A673 (cell line): ENCODE data around the gene MDM1. TPM values are rescaled to one million over a fixed set of nuclear protein-coding genes. Genes with fewer than 3 reads are reported as not detected.

Source experiments
- BruUV-seq: library from RNA; stranded (reverse); fragments of 400-500 nt; replicated peaks from 2 replicates; lab custom pipeline; 2021; lab: Mats Ljungman, UMichigan
- CTCF ChIA-PET: fragments of 300-600 bp; sonication (Branson Sonifier 250); formaldehyde crosslinking; loops from one replicate; lab custom pipeline; 2022; ENCODE audit warnings: antibody characterized with exemption; lab: Charles Lee
- POLR2A ChIA-PET: fragments of 300-600 bp; sonication (Branson Sonifier 250); formaldehyde crosslinking; loops from one replicate; lab custom pipeline; 2022; ENCODE audit warnings: antibody characterized with exemption; ENCODE audit not compliant: low non-redundant PET; lab: Charles Lee
- DNase-seq: peaks from one replicate; pipeline ENCODE4 v3.0.0-alpha.2; 2015; ENCODE audit warnings: low spot score
- H3K27ac ChIP-seq: fragments of 200-600 bp; sonication (generic); 2 replicates; pipeline ENCODE4 v1.5.1; 2016; ENCODE audit warnings: mixed run types, low read depth, mild to moderate bottlenecking, mixed read lengths, antibody characterized with exemption, low read length; ENCODE audit not compliant: poor library complexity, severe bottlenecking
- H3K27me3 ChIP-seq: fragments of 200-600 bp; sonication (generic); replicated peaks from 2 replicates; pipeline ENCODE4 v1.6.1; 2017; ENCODE audit warnings: mixed run types, low read depth, mild to moderate bottlenecking, mixed read lengths, antibody characterized with exemption, low read length; ENCODE audit not compliant: insufficient read depth, poor library complexity
- H3K36me3 ChIP-seq: fragments of 200-600 bp; sonication (generic); 2 replicates; pipeline ENCODE4 v1.6.1; 2016; ENCODE audit warnings: mixed run types, mild to moderate bottlenecking, mixed read lengths, antibody characterized with exemption, low read length; ENCODE audit not compliant: insufficient read depth, poor library complexity, severe bottlenecking
- H3K4me1 ChIP-seq: fragments of 200-600 bp; sonication (generic); 2 replicates; pipeline ENCODE4 v1.6.1; 2017; ENCODE audit warnings: mixed run types, mild to moderate bottlenecking, mixed read lengths, antibody characterized with exemption, low read length; ENCODE audit not compliant: insufficient read depth, poor library complexity, severe bottlenecking
- H3K4me3 ChIP-seq: fragments of 200-600 bp; sonication (generic); 2 replicates; pipeline ENCODE4 v1.5.1; 2016; ENCODE audit warnings: low read depth, mixed run types, mild to moderate bottlenecking, mixed read lengths, low read length; ENCODE audit not compliant: poor library complexity, severe bottlenecking
- H3K9me3 ChIP-seq: fragments of 200-600 bp; sonication (generic); 2 replicates; pipeline ENCODE4 v1.6.1; 2016; ENCODE audit warnings: mixed run types, low read depth, mild to moderate bottlenecking, mixed read lengths, antibody characterized with exemption, low read length; ENCODE audit not compliant: poor library complexity, severe bottlenecking
- CTCF ChIP-seq: fragments of 300-800, 200-600 bp; sonication (generic); conservative IDR thresholded peaks from 2 replicates; pipeline ENCODE4 v1.5.1; 2017; ENCODE audit warnings: low read depth, mild to moderate bottlenecking, antibody characterized with exemption, low read length, moderate library complexity, mixed read lengths
- EZH2 ChIP-seq: fragments of 200-600 bp; sonication (generic); IDR thresholded peaks from 2 replicates; pipeline ENCODE4 v1.6.1; 2017; ENCODE audit warnings: borderline replicate concordance, low read depth, mild to moderate bottlenecking, mixed read lengths, antibody characterized with exemption, low read length; ENCODE audit not compliant: poor library complexity, severe bottlenecking
- intact Hi-C: fragments of 100-400 bp; cut with micrococcal nuclease; formaldehyde crosslinking; loops from one replicate; pipeline ENCODE4 v1.10.0; 2022; ENCODE audit not compliant: unreplicated experiment
- total RNA-seq: library from RNA; stranded (reverse); gene quantifications from 2 replicates; pipeline ENCODE4 v1.2.3, GENCODE V29; 2021

The MDM1 gene
- total RNA-seq, 1 experiment from 2014 or later: 18.6 TPM

- H3K4me3 ChIP-seq: no peak overlapping the region
- POLR2A ChIA-PET: no interaction called here
- no TSS peak for BruUV-seq
- intact Hi-C loops: no loop called here
- H3K27me3 ChIP-seq: peaks cover 4% of the 10 kb centered on the region
- TF ChIP-seq EZH2 (no peak), CTCF (no peak)
- H3K4me1 ChIP-seq: no peaks in the 10 kb centered on the region
- H3K36me3 ChIP-seq: no peaks in the 10 kb centered on the region
- no peak overlapping the region for H3K27ac ChIP-seq
- no peak for DNase-seq
- H3K9me3 ChIP-seq: no peaks in the 10 kb centered on the region
- CTCF ChIA-PET: no interaction called here
Observed at GRCh38 chr12:68270358-68270757, 61.8 kb downstream of the MDM1 start.

GRCh38 chr12:68269779-68270178 lies 62.4 kb downstream of the MDM1 start:
- no peaks in the 10 kb centered on the region for H3K9me3 ChIP-seq
- no peaks in the 10 kb centered on the region for H3K36me3 ChIP-seq
- ChIA-PET POLR2A (no interaction called here), CTCF (no interaction called here)
- no peaks in the 10 kb centered on the region for H3K4me1 ChIP-seq
- intact Hi-C loops: no loop called here
- peaks cover 4% of the 10 kb centered on the region for H3K27me3 ChIP-seq
- H3K4me3 ChIP-seq: no peak overlapping the region
- DNase-seq: no peak
- no TSS peak for BruUV-seq
- TF ChIP-seq EZH2 (no peak), CTCF (no peak)
- no peak overlapping the region for H3K27ac ChIP-seq

GRCh38 chr12:68268967-68269366 lies 63.2 kb downstream of the MDM1 start:
- CTCF ChIA-PET: no interaction called here
- Histone ChIP-seq H3K9me3 (no peaks in the 10 kb centered on the region), H3K27me3 (peaks cover 4% of the 10 kb centered on the region), H3K4me3 (no peak overlapping the region), H3K4me1 (no peaks in the 10 kb centered on the region), H3K27ac (no peak overlapping the region), H3K36me3 (no peaks in the 10 kb centered on the region)
- POLR2A ChIA-PET: no interaction called here
- DNase-seq: no peak
- intact Hi-C loops: no loop called here
- no TSS peak for BruUV-seq
- TF ChIP-seq CTCF (no peak), EZH2 (no peak)
